Effector memory CD4-positive, alpha-beta T cell (primary cell): ENCODE measurements around the gene PHF14.

ENCODE experiments used
- DNase-seq, 3 donors: peaks; one replicate each; pipeline ENCODE4 v3.0.0-alpha.2; 2020
- H3K27ac ChIP-seq: 2 replicates; pipeline ENCODE4 v1.7.0; 2013; ENCODE audit warnings: mild to moderate bottlenecking, low read length, moderate library complexity; ENCODE audit not compliant: insufficient read depth, poor library complexity, severe bottlenecking
- H3K27me3 ChIP-seq: replicated peaks from 2 replicates; pipeline ENCODE4 v1.7.0; 2013; ENCODE audit warnings: mild to moderate bottlenecking, low read length; ENCODE audit not compliant: insufficient read depth, control insufficient read depth, poor library complexity, severe bottlenecking
- H3K36me3 ChIP-seq: 2 replicates; pipeline ENCODE4 v1.7.0; 2013; ENCODE audit warnings: mild to moderate bottlenecking, low read length, moderate library complexity; ENCODE audit not compliant: control insufficient read depth, insufficient read depth
- H3K4me1 ChIP-seq: 2 replicates; pipeline ENCODE4 v1.7.0; 2013; ENCODE audit warnings: low read length, mild to moderate bottlenecking; ENCODE audit not compliant: control insufficient read depth, insufficient read depth, poor library complexity, severe bottlenecking
- H3K4me3 ChIP-seq: 2 replicates; pipeline ENCODE4 v1.7.0; 2013; ENCODE audit warnings: low read length, low read depth, mild to moderate bottlenecking; ENCODE audit not compliant: insufficient read depth, poor library complexity, severe bottlenecking
- H3K9me3 ChIP-seq: 2 replicates; pipeline ENCODE4 v1.7.0; 2013; ENCODE audit warnings: mild to moderate bottlenecking, low read length, moderate library complexity; ENCODE audit not compliant: control insufficient read depth

The PHF14 gene

GRCh38 chr7:11021468-11021867, 47.8 kb downstream of the PHF14 start:
- H3K4me3 ChIP-seq = no peak overlapping the region
- H3K4me1 ChIP-seq = no peaks in the 10 kb centered on the region
- no peak overlapping the region for H3K27ac ChIP-seq
- H3K9me3 ChIP-seq = no peaks in the 10 kb centered on the region
- no peaks in the 10 kb centered on the region for H3K27me3 ChIP-seq
- H3K36me3 ChIP-seq = peaks cover 9% of the 10 kb centered on the region
- no peak for DNase-seq

GRCh38 chr7:11026452-11027359, 53.0 kb downstream of the PHF14 start:
- Histone ChIP-seq H3K4me3 (no peak overlapping the region), H3K36me3 (peaks cover 6% of the 10 kb centered on the region), H3K9me3 (no peaks in the 10 kb centered on the region), H3K4me1 (no peaks in the 10 kb centered on the region), H3K27me3 (no peaks in the 10 kb centered on the region), H3K27ac (no peak overlapping the region)
- DNase-seq = no peak

GRCh38 chr7:11035661-11036060, 62.0 kb downstream of the PHF14 start:
- no peak for DNase-seq
- Histone ChIP-seq H3K27me3 (no peaks in the 10 kb centered on the region), H3K36me3 (peaks cover 9% of the 10 kb centered on the region), H3K9me3 (no peaks in the 10 kb centered on the region), H3K4me1 (no peaks in the 10 kb centered on the region), H3K27ac (no peak overlapping the region), H3K4me3 (no peak overlapping the region)

DNA sequence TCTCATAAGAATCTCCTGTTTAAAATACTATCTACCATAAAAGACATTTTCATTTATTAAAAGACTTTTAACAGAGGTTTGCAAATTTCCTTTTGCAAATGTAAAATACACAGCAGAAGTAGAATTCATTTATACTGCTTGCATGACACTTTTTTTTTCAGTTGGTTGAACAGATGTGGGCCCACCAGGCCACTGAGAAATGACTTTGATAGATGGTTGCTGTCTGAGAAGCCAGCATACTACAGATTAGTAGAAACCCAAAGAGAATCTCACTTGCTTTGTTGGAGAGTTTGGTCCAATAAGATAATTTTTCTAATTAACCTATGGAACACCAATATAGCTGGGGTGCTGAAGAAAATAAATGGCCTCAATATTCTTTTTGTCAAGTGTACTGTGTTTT, 66.3 kb downstream of the PHF14 start:
- Histone ChIP-seq H3K27me3 (no peaks in the 10 kb centered on the region), H3K4me3 (no peak overlapping the region), H3K9me3 (no peaks in the 10 kb centered on the region), H3K36me3 (peaks cover 9% of the 10 kb centered on the region), H3K27ac (no peak overlapping the region), H3K4me1 (no peaks in the 10 kb centered on the region)
- DNase-seq = no peak

DNA sequence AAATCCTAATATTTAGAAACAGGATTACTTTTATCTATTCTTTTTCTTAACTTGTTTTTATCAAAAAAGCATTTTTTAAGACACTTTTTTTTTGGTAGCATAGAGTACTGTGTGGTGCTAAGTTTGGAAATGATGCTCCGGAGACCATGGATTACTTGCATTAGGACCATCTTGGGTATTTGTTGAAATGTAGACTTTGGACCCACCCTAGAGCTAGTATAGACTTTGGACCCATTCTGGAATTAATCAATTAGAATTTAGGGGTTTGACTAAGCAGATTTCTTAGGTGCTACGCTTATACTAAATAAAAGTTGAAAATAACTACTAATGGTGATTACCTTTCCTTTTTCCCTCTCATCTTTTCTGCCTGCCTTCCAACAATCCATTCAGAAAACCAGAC, 80.4 kb downstream of the PHF14 start:
- Histone ChIP-seq H3K4me1 (no peaks in the 10 kb centered on the region), H3K27me3 (no peaks in the 10 kb centered on the region), H3K36me3 (peaks cover 11% of the 10 kb centered on the region), H3K27ac (no peak overlapping the region), H3K9me3 (no peaks in the 10 kb centered on the region), H3K4me3 (no peak overlapping the region)
- DNase-seq = no peak

DNA sequence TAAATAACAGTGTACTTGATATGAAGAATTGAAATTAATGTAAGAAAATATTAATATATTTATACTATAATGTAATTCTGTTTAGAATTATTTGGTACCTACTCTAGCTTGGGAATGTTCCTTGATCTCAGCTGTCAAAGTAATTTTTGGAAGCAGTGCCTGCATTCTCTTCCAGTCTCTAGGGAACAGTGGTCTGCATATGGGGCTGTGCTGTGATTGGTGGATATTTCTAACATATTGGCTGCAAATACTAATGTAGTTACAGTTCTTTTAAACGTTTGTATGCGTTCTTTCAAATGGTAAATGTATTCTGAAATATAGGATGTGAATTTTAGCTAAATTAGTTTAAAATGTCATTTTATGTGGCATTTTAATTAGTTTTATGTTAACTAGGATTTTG, 87.2 kb downstream of the PHF14 start:
- H3K4me1 ChIP-seq = no peaks in the 10 kb centered on the region
- no peaks in the 10 kb centered on the region for H3K9me3 ChIP-seq
- H3K36me3 ChIP-seq = peaks cover 3% of the 10 kb centered on the region
- DNase-seq = no peak
- H3K27me3 ChIP-seq = no peaks in the 10 kb centered on the region
- no peak overlapping the region for H3K4me3 ChIP-seq
- H3K27ac ChIP-seq = no peak overlapping the region

GRCh38 chr7:11062110-11062509, 88.4 kb downstream of the PHF14 start:
- no peaks in the 10 kb centered on the region for H3K27me3 ChIP-seq
- no peaks in the 10 kb centered on the region for H3K4me1 ChIP-seq
- no peak overlapping the region for H3K4me3 ChIP-seq
- no peaks in the 10 kb centered on the region for H3K9me3 ChIP-seq
- no peak for DNase-seq
- H3K36me3 ChIP-seq = no peaks in the 10 kb centered on the region
- no peak overlapping the region for H3K27ac ChIP-seq

GRCh38 chr7:11069591-11069990, 95.9 kb downstream of the PHF14 start:
- no peaks in the 10 kb centered on the region for H3K4me1 ChIP-seq
- no peak overlapping the region for H3K4me3 ChIP-seq
- no peak for DNase-seq
- no peak overlapping the region for H3K27ac ChIP-seq
- H3K9me3 ChIP-seq = no peaks in the 10 kb centered on the region
- peaks cover 3% of the 10 kb centered on the region for H3K36me3 ChIP-seq
- H3K27me3 ChIP-seq = no peaks in the 10 kb centered on the region

DNA sequence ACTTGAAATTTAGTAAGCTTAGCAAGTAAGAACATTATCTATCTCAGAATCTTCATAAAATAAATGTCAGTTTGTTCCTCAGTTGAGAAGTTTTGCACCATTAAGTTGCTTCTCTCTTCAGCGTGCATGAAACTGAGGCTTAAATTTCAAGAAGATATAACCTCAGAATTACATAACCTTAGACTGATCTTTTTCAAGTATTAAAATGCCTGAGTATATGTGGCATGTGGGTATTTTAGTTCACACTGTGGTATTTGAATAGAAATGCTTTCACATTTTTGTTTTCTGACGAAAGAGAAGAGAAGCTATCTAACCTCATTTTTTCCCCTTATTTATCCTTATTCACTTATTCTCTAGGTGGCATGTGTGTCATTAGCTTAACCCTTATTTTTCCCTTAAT, 104.1 kb downstream of the PHF14 start:
- Histone ChIP-seq H3K27me3 (no peaks in the 10 kb centered on the region), H3K36me3 (peaks cover 2% of the 10 kb centered on the region), H3K27ac (no peak overlapping the region), H3K4me1 (no peaks in the 10 kb centered on the region), H3K4me3 (no peak overlapping the region), H3K9me3 (no peaks in the 10 kb centered on the region)
- no peak for DNase-seq

DNA sequence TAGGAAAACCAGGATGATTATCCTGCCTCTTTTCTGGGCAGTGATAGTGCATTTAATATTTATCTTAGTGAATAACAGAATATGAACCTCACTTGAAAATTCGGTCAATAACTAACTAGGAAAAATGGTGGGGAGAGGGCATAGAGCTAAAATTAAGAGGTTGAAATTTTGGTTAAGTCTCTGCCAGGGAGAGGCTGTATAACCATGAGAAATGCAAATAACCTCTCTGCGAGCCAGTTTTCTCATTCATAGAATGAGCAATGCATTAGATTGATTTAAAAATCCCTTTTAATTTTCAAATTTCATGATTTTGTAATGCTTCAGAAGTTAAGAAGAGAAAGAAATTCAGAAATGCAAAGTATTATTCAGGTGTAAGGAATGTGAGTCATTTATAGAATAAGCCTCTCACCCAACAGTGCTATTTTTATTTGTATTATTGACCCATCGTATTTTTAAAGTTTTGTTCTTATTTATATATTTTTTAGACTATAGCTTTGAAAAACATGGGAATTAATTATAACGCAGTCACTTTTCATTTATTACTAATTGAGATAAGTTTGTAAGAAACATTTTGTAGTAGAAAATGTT, 104.7 kb downstream of the PHF14 start:
- no peak overlapping the region for H3K4me3 ChIP-seq
- no peak overlapping the region for H3K27ac ChIP-seq
- no peak for DNase-seq
- H3K36me3 ChIP-seq = no peaks in the 10 kb centered on the region
- H3K27me3 ChIP-seq = no peaks in the 10 kb centered on the region
- no peaks in the 10 kb centered on the region for H3K4me1 ChIP-seq
- no peaks in the 10 kb centered on the region for H3K9me3 ChIP-seq
